GM12878 (cell line): Measurements from ENCODE around the gene NUP205. TPM values are rescaled to one million over a fixed set of nuclear protein-coding genes. Genes with fewer than 3 reads are reported as not detected.
A peak's percentile ranks its signal among the peaks of the same experiment; 100 is the strongest.

ENCODE experiments used
- ATAC-seq: fragments of 200-7000 bp; cut with Tn5 transposase; 3 replicates; pipeline ENCODE4 v1.9.1; 2020; ENCODE audit warnings: mild to moderate bottlenecking, moderate library complexity
- BruUV-seq: library from RNA; stranded (reverse); fragments of 400-500 nt; replicated peaks from 2 replicates; lab custom pipeline; 2021; lab: Mats Ljungman, UMichigan
- CTCF ChIA-PET: fragments of 300-600 bp; sonication (Branson Sonifier 250); formaldehyde crosslinking; extraction: SDS; loops from one replicate; lab custom pipeline; 2021; ENCODE audit warnings: inconsistent platforms; lab: Yijun Ruan, JAX
- POLR2A ChIA-PET: fragments of 350-600 bp; formaldehyde crosslinking; extraction: SDS; loops from one replicate; lab custom pipeline; 2021; ENCODE audit warnings: inconsistent platforms; lab: Charles Lee
- RAD21 ChIA-PET: fragments of 300-600 bp; sonication (Branson Sonifier 250); formaldehyde crosslinking; loops from one replicate; lab custom pipeline; 2023; ENCODE audit warnings: antibody characterized with exemption; ENCODE audit not compliant: unreplicated experiment; lab: Charles Lee
- SMC1A ChIA-PET: fragments of 300-600 bp; sonication (Branson Sonifier 250); formaldehyde crosslinking; loops from one replicate; lab custom pipeline; 2023; ENCODE audit not compliant: unreplicated experiment, uncharacterized antibody; lab: Charles Lee
- DNase-seq: peaks from one replicate; pipeline ENCODE4 v3.0.0-alpha.2; 2011; ENCODE audit warnings: low read depth, low spot score
- FAIRE-seq: peaks from 3 replicates; lab custom pipeline; 2011; peaks lifted over from hg19 to GRCh38; lab: Jason Lieb, UNC
- H2AFZ ChIP-seq: 2 replicates; pipeline ENCODE4 v1.6.0; 2011; ENCODE audit warnings: low read depth, low read length, control low read depth; ENCODE audit not compliant: control insufficient read depth
- H3K27ac ChIP-seq: 2 replicates; pipeline ENCODE4 v1.5.1; 2011; ENCODE audit warnings: control low read depth; ENCODE audit not compliant: control insufficient read depth, insufficient read depth
- H3K27me3 ChIP-seq, 2 experiments: replicated peaks in 1 of 2; 2 replicates each; pipeline versions ENCODE4 v1.6.0 to v1.6.1; 2011; ENCODE audit warnings: low read length in 1 of 2; ENCODE audit not compliant: control insufficient read depth in 2 of 2, insufficient read depth in 2 of 2
- H3K36me3 ChIP-seq, 2 experiments: 2 replicates each; pipeline ENCODE4 v1.5.1; 2011; ENCODE audit warnings: low read length in 1 of 2; ENCODE audit not compliant: control insufficient read depth in 2 of 2, insufficient read depth in 2 of 2
- H3K4me1 ChIP-seq: 2 replicates; pipeline ENCODE4 v1.6.1; 2011; ENCODE audit warnings: mild to moderate bottlenecking, low read length, moderate library complexity, mixed read lengths; ENCODE audit not compliant: control insufficient read depth, insufficient read depth
- H3K4me2 ChIP-seq: 2 replicates; pipeline ENCODE4 v1.6.0; 2011; ENCODE audit warnings: control low read depth; ENCODE audit not compliant: control insufficient read depth, insufficient read depth
- H3K4me3 ChIP-seq: fragments of 200-600 bp; sonication (generic); 2 replicates; pipeline ENCODE4 v1.5.1; 2016
- H3K79me2 ChIP-seq: 2 replicates; pipeline ENCODE4 v1.6.0; 2011; ENCODE audit warnings: low read length; ENCODE audit not compliant: control insufficient read depth, insufficient read depth
- H3K9ac ChIP-seq: 2 replicates; pipeline ENCODE4 v1.8.0; 2011; ENCODE audit warnings: low read length, control low read depth, mixed read lengths; ENCODE audit not compliant: control insufficient read depth, insufficient read depth
- H3K9me3 ChIP-seq: replicated peaks from 3 replicates; pipeline ENCODE4 v1.5.1; 2011; ENCODE audit warnings: mild to moderate bottlenecking, low read length; ENCODE audit not compliant: control insufficient read depth, insufficient read depth
- H4K20me1 ChIP-seq: 2 replicates; pipeline ENCODE4 v1.6.0; 2011; ENCODE audit not compliant: control insufficient read depth, insufficient read depth
- ATF7 ChIP-seq: fragments of 450-650 bp; IDR thresholded peaks from 2 replicates; pipeline ENCODE4 v1.6.1; 2016; ENCODE audit warnings: low read depth, mild to moderate bottlenecking
- BACH1 ChIP-seq: fragments of 450-650 bp; IDR thresholded peaks from 2 replicates; pipeline ENCODE4 v1.6.1; 2017; ENCODE audit warnings: mild to moderate bottlenecking, borderline replicate concordance
- CBX5 ChIP-seq: sonication (generic); IDR thresholded peaks from 2 replicates; pipeline ENCODE4 v1.6.1; 2016; ENCODE audit warnings: low read depth, moderate library complexity, mild to moderate bottlenecking, inconsistent platforms
- CEBPB ChIP-seq, 2 experiments: fragments of 150-350 bp in 1 of 2; IDR thresholded peaks; 2 replicates each; pipeline ENCODE4 v1.6.1; 2012 to 2014; ENCODE audit warnings: low read depth in 2 of 2, low read length in 2 of 2, borderline replicate concordance in 1 of 2, inconsistent platforms in 1 of 2
- CTCF ChIP-seq, 3 experiments: IDR thresholded peaks in 2 of 3; conservative IDR thresholded peaks in 1 of 3; 2 replicates each; pipeline ENCODE4 v1.5.1; 2011; ENCODE audit warnings: low read depth in 3 of 3, low read length in 3 of 3, mild to moderate bottlenecking in 3 of 3, control low read depth in 2 of 3, moderate library complexity in 2 of 3, inconsistent platforms in 1 of 3, mixed read lengths in 1 of 3; ENCODE audit not compliant: control insufficient read depth in 2 of 3, insufficient read depth in 1 of 3; ENCODE audit errors: extremely low read depth in 1 of 3
- FOS ChIP-seq: IDR thresholded peaks from 3 replicates; pipeline ENCODE4 v1.6.1; 2011; ENCODE audit warnings: borderline replicate concordance; ENCODE audit not compliant: insufficient read length; ENCODE audit errors: extremely low read depth
- KAT2A ChIP-seq: conservative IDR thresholded peaks from 2 replicates; pipeline ENCODE4 v1.6.1; 2011; ENCODE audit warnings: low read depth, low read length; ENCODE audit not compliant: control insufficient read depth
- MYB ChIP-seq: fragments of 150-350 bp; IDR thresholded peaks from 2 replicates; pipeline ENCODE4 v1.6.1; 2014; ENCODE audit warnings: mild to moderate bottlenecking, low read depth, low read length, borderline replicate concordance
- PAX8 ChIP-seq: fragments of 450-650 bp; IDR thresholded peaks from 2 replicates; pipeline ENCODE4 v1.6.1; 2017; ENCODE audit warnings: mild to moderate bottlenecking, moderate library complexity
- PKNOX1 ChIP-seq: fragments of 450-650 bp; IDR thresholded peaks from 2 replicates; pipeline ENCODE4 v1.6.1; 2016; ENCODE audit warnings: mild to moderate bottlenecking
- RAD21 ChIP-seq: IDR thresholded peaks from 2 replicates; pipeline ENCODE4 v1.6.1; 2011; ENCODE audit warnings: mild to moderate bottlenecking, low read depth, low read length, moderate library complexity; ENCODE audit not compliant: insufficient read depth
- SMC3 ChIP-seq: IDR thresholded peaks from 2 replicates; pipeline ENCODE4 v1.6.1; 2011; ENCODE audit warnings: low read length, improper control_type of control experiment, borderline replicate concordance
- TBL1XR1 ChIP-seq: IDR thresholded peaks from 2 replicates; pipeline ENCODE4 v1.6.1; 2012; ENCODE audit warnings: low read depth, low read length, improper control_type of control experiment
- ZBTB40 ChIP-seq: fragments of 450-650 bp; IDR thresholded peaks from 2 replicates; pipeline ENCODE4 v1.6.1; 2016; ENCODE audit warnings: mild to moderate bottlenecking, moderate library complexity, borderline replicate concordance
- ZNF384 ChIP-seq: IDR thresholded peaks from 2 replicates; pipeline ENCODE4 v1.6.1; 2012; ENCODE audit warnings: low read depth, mild to moderate bottlenecking, low read length, improper control_type of control experiment, borderline replicate concordance
- WGBS: methylation state at CpG from one replicate; pipeline ENCODE4 v1.1.6; 2016; ENCODE audit warnings: low lambda C conversion rate; ENCODE audit not compliant: insufficient replicate concordance, insufficient coverage; ENCODE audit errors: missing lambda C conversion rate; 5-methylcytosine and 5-hydroxymethylcytosine counted together
- in situ Hi-C: fragments of 300-500 bp; cut with MboI; formaldehyde crosslinking; loops from 9 replicates; pipeline ENCODE4 v1.14.3; 2018; ENCODE audit warnings: mixed read lengths
- intact Hi-C: fragments of 100-400 bp; cut with micrococcal nuclease; formaldehyde crosslinking; loops from one replicate; pipeline ENCODE4 v1.14.2; 2022; ENCODE audit not compliant: unreplicated experiment
- polyA plus RNA-seq, 11 experiments: library from polyadenylated mRNA; depleted of rRNA in 4 of 11; unstranded in 6 of 11; stranded (reverse) in 5 of 11; fragments of >200 nt; fragmentation: Nextera tagmentation in 4 of 11; fragmentation: Illumina TruSeq in 1 of 11; extraction: Ambion mirVana in 4 of 11; extraction: Trizol in 1 of 11; gene quantifications; 1 replicate in 1 of 11; 2 replicates in 10 of 11; pipeline versions ENCODE4 v1.2.1 to v1.2.3, GENCODE V29; 2011 to 2016; ENCODE audit warnings: inconsistent platforms in 2 of 11, missing spikeins in 2 of 11, low read depth in 1 of 11
- total RNA-seq, 4 experiments: library from RNA; depleted of rRNA in 3 of 4; stranded (reverse); fragments of >200 nt in 3 of 4; fragmentation: Illumina TruSeq in 1 of 4; extraction: Trizol in 1 of 4; gene quantifications; 2 replicates each; pipeline versions ENCODE4 v1.2.1 to v1.2.3, GENCODE V29; 2013 to 2021

Gene NUP205
- total and polyA plus RNA-seq, 10 of the 15 experiments (the other 5 are each of a cell fraction or from before 2014, with no cell fraction given) = 41.4 to 110 (median 85.9) TPM

GRCh38 chr7:135512135-135512887 is 45.4 kb upstream of the NUP205 start:
- H3K9ac ChIP-seq = no peak overlapping the region
- TF ChIP-seq TBL1XR1 (no peak), SMC3 (peak; percentile 57; the same call in 1 of the 2 replicates), PKNOX1 (peak; percentile 65; the same call in 1 of the 2 replicates), KAT2A (no peak), ZBTB40 (no peak), CBX5 (no peak), FOS (no peak), RAD21 (peak; percentile 88), ZNF384 (no peak), MYB (no peak), ATF7 (no peak), PAX8 (no peak), CTCF (IDR thresholded peaks at IDR 0.05 in 2 of 3, conservative IDR thresholded peaks at IDR 0.05 in 1 of 3; ENCODE audit: control insufficient read depth in 2 of 3, extremely low read depth in 1 of 3, insufficient read depth in 1 of 3, low read depth in 3 of 3, low read length in 3 of 3) (peak; percentile 49 to 80 (median 58); a peak in 5 of 6 replicates), BACH1 (peak; percentile 96; the same call in 1 of the 2 replicates), CEBPB (IDR thresholded peaks at IDR 0.05; ENCODE audit: borderline replicate concordance in 1 of 2, low read depth in 2 of 2, low read length in 2 of 2) (no peak)
- H3K4me3 ChIP-seq = no peak overlapping the region
- H2AFZ ChIP-seq = no peak overlapping the region
- ChIA-PET POLR2A (no interaction called here), RAD21 (no interaction called here), SMC1A (interaction anchor here (0.6 kb wide), 1 partner anchor 50 kb away, joined by 3 read pairs; no protein-coding TSS in a partner anchor), CTCF (interaction anchor here (0.6 kb wide), 1 partner anchor 10 kb away, joined by 3 read pairs; no protein-coding TSS in a partner anchor)
- 98% methylated on average over 2 of the region's 2 CpGs for WGBS
- H4K20me1 ChIP-seq = no peaks in the 10 kb centered on the region
- H3K27ac ChIP-seq = no peak overlapping the region
- intact Hi-C loops (loop anchor here (1.0 to 5.0 kb wide), 2 partner anchors 66 to 150 kb away; partner anchors contain the start of gene STMP1), in situ Hi-C loops (loop anchor here (5.0 kb wide), 1 partner anchor 45 kb away; the partner anchor contains the start of gene NUP205)
- H3K27me3 ChIP-seq = no peaks in the 10 kb centered on the region
- no peak overlapping the region for H3K4me2 ChIP-seq
- no peaks in the 10 kb centered on the region for H3K9me3 ChIP-seq
- H3K79me2 ChIP-seq = peaks cover 26% of the 10 kb centered on the region
- peak; percentile 42 for ATAC-seq
- H3K36me3 ChIP-seq = no peaks in the 10 kb centered on the region
- H3K4me1 ChIP-seq = no peaks in the 10 kb centered on the region
- peak; percentile 37 for DNase-seq
- FAIRE-seq = peak; percentile 85
- BruUV-seq = no TSS peak
